ENCODE measurements around the gene WFDC5. TPM values are rescaled to one million over a fixed set of nuclear protein-coding genes. Genes with fewer than 3 reads are reported as not detected.

Gene WFDC5
- total and polyA plus RNA-seq, 2 donors: 0.52 to 6.1 TPM

DNA sequence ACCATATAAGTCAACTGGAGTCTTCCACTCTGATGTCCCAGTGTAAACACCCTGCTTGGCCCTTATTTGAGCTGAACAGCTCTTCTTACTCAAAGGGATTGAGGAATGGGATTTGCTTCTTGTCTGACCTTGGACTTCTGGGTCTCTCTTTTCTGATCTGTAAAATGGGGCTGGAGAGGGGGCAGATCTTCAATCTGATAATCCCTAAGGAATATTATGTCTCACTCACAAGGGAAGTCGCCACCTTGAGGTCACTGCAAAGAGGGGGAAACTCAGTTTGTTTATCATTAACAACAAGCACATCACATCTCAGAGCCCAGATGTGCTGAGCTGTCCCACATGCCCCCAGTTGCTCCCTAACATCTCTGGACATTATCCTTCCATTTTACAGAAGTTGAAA lies 29.1 kb downstream of the WFDC5 start:
- Histone ChIP-seq H3K27me3 (ENCODE audit: control insufficient read depth in 2 of 2, insufficient read depth in 1 of 2, low read length in 1 of 2) (no peaks in the 10 kb centered on the region), H3K36me3 (ENCODE audit: control insufficient read depth in 2 of 2, insufficient read depth in 2 of 2, low read length in 1 of 2) (peaks cover 9 to 17% of the 10 kb centered on the region in 2 donors), H3K4me1 (ENCODE audit: control insufficient read depth in 2 of 2, insufficient read depth in 2 of 2, low read length in 2 of 2) (no peaks in the 10 kb centered on the region), H3K27ac (ENCODE audit: low read depth in 1 of 2, low read length in 1 of 2) (no peak overlapping the region), H3K9me3 (ENCODE audit: control insufficient read depth in 2 of 2, insufficient read depth in 1 of 2, low read length in 1 of 2) (peaks cover 0 to 4% of the 10 kb centered on the region in 2 donors), H3K4me3 (ENCODE audit: low read length in 2 of 2) (no peak overlapping the region)
- DNase-seq (ENCODE audit: low read depth in 6 of 9, low spot score in 9 of 9): no peak
- WGBS: 93% methylated on average over 1 of the region's 1 CpG

DNA sequence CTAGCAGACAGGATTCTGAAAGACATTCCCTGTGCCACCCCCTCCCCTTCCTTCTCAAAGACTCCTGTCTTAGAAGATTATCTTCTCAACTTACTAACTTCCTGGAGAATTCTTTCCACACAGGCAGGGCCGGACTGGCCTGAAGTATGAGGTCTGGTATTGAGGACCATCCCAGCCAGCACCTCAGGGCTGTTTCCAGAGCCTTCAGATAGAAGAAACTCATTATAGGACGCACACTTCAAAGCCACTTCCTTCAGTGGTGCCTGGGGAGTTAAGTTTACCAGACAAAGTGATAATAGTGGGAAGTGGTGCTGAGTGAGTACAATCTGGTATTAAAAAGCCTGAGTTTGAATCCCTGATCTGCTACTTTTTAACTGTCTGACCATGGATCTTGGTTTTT lies 29.7 kb downstream of the WFDC5 start:
- no peaks in the 10 kb centered on the region for H3K27me3 ChIP-seq (ENCODE audit: control insufficient read depth in 2 of 2, insufficient read depth in 1 of 2, low read length in 1 of 2)
- no peak overlapping the region for H3K27ac ChIP-seq (ENCODE audit: low read depth in 1 of 2, low read length in 1 of 2)
- no peaks in the 10 kb centered on the region for H3K4me1 ChIP-seq (ENCODE audit: control insufficient read depth in 2 of 2, insufficient read depth in 2 of 2, low read length in 2 of 2)
- DNase-seq (ENCODE audit: low read depth in 6 of 9, low spot score in 9 of 9): no peak
- no peak overlapping the region for H3K4me3 ChIP-seq (ENCODE audit: low read length in 2 of 2)
- H3K36me3 ChIP-seq (ENCODE audit: control insufficient read depth in 2 of 2, insufficient read depth in 2 of 2, low read length in 1 of 2): peaks cover 14 to 22% of the 10 kb centered on the region in 2 donors
- peaks cover 0 to 4% of the 10 kb centered on the region in 2 donors for H3K9me3 ChIP-seq (ENCODE audit: control insufficient read depth in 2 of 2, insufficient read depth in 1 of 2, low read length in 1 of 2)
- 87% methylated on average over 2 of the region's 2 CpGs for WGBS

DNA sequence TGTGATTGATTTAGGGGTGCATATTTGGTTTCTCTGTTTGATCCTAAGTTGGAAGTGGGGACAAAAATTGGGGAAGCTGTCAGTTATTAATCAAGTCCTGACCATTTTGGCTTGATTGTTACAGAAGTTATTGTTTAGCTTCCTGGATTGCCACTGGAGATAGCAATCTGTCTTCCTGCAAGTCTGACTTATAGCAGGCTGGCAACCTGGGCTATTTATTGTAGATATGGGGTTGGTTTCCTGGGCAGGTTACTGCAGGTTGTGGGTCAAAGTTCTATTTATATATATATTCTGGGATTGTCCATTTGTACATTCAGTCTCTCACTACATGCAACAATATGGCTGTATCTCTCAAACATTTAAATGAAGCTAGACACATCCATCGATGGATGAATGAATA lies 31.8 kb downstream of the WFDC5 start:
- 97% methylated on average over 1 of the region's 1 CpG for WGBS
- Histone ChIP-seq H3K27ac (ENCODE audit: low read depth in 1 of 2, low read length in 1 of 2) (no peak overlapping the region), H3K4me1 (ENCODE audit: control insufficient read depth in 2 of 2, insufficient read depth in 2 of 2, low read length in 2 of 2) (no peaks in the 10 kb centered on the region), H3K27me3 (ENCODE audit: control insufficient read depth in 2 of 2, insufficient read depth in 1 of 2, low read length in 1 of 2) (no peaks in the 10 kb centered on the region), H3K36me3 (ENCODE audit: control insufficient read depth in 2 of 2, insufficient read depth in 2 of 2, low read length in 1 of 2) (peaks cover 17 to 35% of the 10 kb centered on the region in 2 donors), H3K9me3 (ENCODE audit: control insufficient read depth in 2 of 2, insufficient read depth in 1 of 2, low read length in 1 of 2) (peaks cover 0 to 4% of the 10 kb centered on the region in 2 donors), H3K4me3 (ENCODE audit: low read length in 2 of 2) (no peak overlapping the region)
- no peak for DNase-seq (ENCODE audit: low read depth in 6 of 9, low spot score in 9 of 9)

DNA sequence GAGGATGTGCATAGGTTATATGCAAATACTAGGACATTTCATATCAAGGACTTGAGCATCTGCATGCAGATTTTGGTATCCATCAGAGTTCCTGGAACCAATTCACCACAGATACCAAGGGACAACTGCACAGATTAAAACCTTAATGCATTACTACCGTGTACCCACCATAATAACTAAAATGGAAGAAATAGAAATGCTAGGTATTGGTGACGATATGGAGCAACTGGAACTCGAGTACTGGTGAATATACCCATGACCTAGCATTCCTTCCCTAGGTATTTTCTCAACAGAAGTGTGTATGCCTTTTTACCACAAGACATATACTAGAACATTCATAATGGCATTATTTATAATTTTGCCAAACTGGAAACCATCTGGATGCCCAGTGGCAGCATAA lies 32.5 kb downstream of the WFDC5 start:
- H3K36me3 ChIP-seq (ENCODE audit: control insufficient read depth in 2 of 2, insufficient read depth in 2 of 2, low read length in 1 of 2): peaks cover 20 to 39% of the 10 kb centered on the region in 2 donors
- H3K27ac ChIP-seq (ENCODE audit: low read depth in 1 of 2, low read length in 1 of 2): no peak overlapping the region
- 99% methylated on average over 3 of the region's 3 CpGs for WGBS

DNA sequence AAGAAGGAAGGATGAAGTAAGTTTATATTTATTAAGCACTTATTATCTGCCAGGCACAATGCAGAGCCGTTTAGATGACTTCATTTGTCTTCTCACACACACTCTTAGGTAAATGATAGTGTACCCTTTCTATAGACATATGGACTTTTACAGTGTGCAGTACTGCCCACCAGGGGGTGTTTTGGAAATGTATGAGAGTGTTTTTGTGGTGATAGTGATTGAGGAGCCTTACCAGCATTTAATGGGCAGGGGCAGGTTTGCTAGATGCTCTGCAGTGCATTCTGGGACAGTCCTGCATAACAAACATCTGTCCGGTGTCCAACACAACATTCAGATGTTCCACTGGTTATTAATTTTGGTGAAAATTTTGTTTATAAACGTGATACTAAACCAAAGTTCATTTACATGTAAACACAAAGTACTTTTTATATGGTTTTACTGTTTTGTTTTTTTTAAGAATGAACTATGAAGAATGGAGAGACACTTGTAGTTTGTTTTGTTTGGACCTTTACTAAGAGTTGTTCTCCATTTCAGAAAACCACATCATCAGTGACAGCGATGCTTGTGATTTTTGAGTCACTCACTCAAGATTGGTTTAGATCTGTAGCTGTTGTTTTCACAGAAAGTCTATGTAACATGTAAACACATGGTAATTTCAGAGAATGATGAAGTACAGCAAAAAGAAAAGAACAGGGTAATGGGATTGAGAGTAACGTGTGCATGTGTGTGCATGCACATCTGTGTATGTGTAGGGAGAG lies 33.9 kb downstream of the WFDC5 start:
- Histone ChIP-seq H3K36me3 (ENCODE audit: control insufficient read depth in 2 of 2, insufficient read depth in 2 of 2, low read length in 1 of 2) (peaks cover 27 to 53% of the 10 kb centered on the region in 2 donors), H3K4me3 (ENCODE audit: low read length in 2 of 2) (no peak overlapping the region), H3K27me3 (ENCODE audit: control insufficient read depth in 2 of 2, insufficient read depth in 1 of 2, low read length in 1 of 2) (no peaks in the 10 kb centered on the region), H3K9me3 (ENCODE audit: control insufficient read depth in 2 of 2, insufficient read depth in 1 of 2, low read length in 1 of 2) (peaks cover 0 to 4% of the 10 kb centered on the region in 2 donors), H3K4me1 (ENCODE audit: control insufficient read depth in 2 of 2, insufficient read depth in 2 of 2, low read length in 2 of 2) (no peaks in the 10 kb centered on the region), H3K27ac (ENCODE audit: low read depth in 1 of 2, low read length in 1 of 2) (no peak overlapping the region)
- 96% methylated on average over 5 of the region's 5 CpGs for WGBS
- no peak for DNase-seq (ENCODE audit: low read depth in 6 of 9, low spot score in 9 of 9)

More for the DNA sequence above, 32.5 kb downstream of the WFDC5 start:
- peaks cover 0 to 4% of the 10 kb centered on the region in 2 donors for H3K9me3 ChIP-seq (ENCODE audit: control insufficient read depth in 2 of 2, insufficient read depth in 1 of 2, low read length in 1 of 2)
- H3K27me3 ChIP-seq (ENCODE audit: control insufficient read depth in 2 of 2, insufficient read depth in 1 of 2, low read length in 1 of 2): no peaks in the 10 kb centered on the region
- no peaks in the 10 kb centered on the region for H3K4me1 ChIP-seq (ENCODE audit: control insufficient read depth in 2 of 2, insufficient read depth in 2 of 2, low read length in 2 of 2)
- no peak overlapping the region for H3K4me3 ChIP-seq (ENCODE audit: low read length in 2 of 2)
- DNase-seq (ENCODE audit: low read depth in 6 of 9, low spot score in 9 of 9): no peak

DNA sequence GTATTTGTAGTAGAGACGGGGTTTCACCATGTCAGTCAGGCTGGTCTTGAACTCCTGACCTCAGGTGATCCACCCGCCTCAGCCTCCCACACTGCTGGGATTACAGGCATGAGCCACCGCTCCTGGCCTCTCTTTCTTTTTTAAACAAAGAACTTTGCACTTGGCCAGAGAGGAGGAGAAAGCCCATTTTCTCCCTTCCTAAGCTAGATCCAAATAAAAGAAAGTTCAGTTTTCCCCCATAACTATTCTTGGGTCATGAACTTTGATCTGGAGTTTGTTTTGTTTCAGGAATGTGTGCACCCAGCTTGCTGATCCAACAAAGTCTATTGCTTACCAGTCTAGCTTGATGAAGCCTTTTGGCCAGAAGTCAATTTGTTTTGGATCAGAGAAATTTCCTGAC lies 37.4 kb downstream of the WFDC5 start:
- Histone ChIP-seq H3K4me1 (ENCODE audit: control insufficient read depth in 2 of 2, insufficient read depth in 2 of 2, low read length in 2 of 2) (no peaks in the 10 kb centered on the region), H3K36me3 (ENCODE audit: control insufficient read depth in 2 of 2, insufficient read depth in 2 of 2, low read length in 1 of 2) (peaks cover 57 to 66% of the 10 kb centered on the region in 2 donors), H3K4me3 (ENCODE audit: low read length in 2 of 2) (no peak overlapping the region), H3K27ac (ENCODE audit: low read depth in 1 of 2, low read length in 1 of 2) (no peak overlapping the region), H3K27me3 (ENCODE audit: control insufficient read depth in 2 of 2, insufficient read depth in 1 of 2, low read length in 1 of 2) (no peaks in the 10 kb centered on the region), H3K9me3 (ENCODE audit: control insufficient read depth in 2 of 2, insufficient read depth in 1 of 2, low read length in 1 of 2) (peaks cover 0 to 4% of the 10 kb centered on the region in 2 donors)
- no peak for DNase-seq (ENCODE audit: low read depth in 6 of 9, low spot score in 9 of 9)
- 97% methylated on average over 3 of the region's 3 CpGs for WGBS

DNA sequence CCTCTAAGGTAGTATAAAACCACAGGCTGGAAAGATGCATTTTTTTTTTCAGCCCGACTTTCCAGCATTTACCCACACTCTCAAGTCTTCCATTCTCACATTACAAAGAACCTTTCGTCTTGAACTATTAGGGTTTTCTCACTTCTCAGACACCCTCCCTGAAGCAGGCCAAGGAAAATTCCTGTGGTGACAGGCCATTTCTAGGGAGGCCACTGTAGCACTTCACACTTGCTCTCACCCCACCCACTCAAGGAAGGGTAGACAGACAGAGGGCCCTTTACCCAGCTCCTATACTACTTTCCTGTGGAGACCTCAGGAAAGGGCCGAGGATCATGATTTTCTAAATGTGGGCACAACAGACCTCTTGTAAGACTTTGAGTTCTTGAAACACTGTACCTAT lies 41.8 kb downstream of the WFDC5 start:
- Histone ChIP-seq H3K4me1 (ENCODE audit: control insufficient read depth in 2 of 2, insufficient read depth in 2 of 2, low read length in 2 of 2) (no peaks in the 10 kb centered on the region), H3K4me3 (ENCODE audit: low read length in 2 of 2) (no peak overlapping the region), H3K9me3 (ENCODE audit: control insufficient read depth in 2 of 2, insufficient read depth in 1 of 2, low read length in 1 of 2) (no peaks in the 10 kb centered on the region), H3K27me3 (ENCODE audit: control insufficient read depth in 2 of 2, insufficient read depth in 1 of 2, low read length in 1 of 2) (no peaks in the 10 kb centered on the region), H3K36me3 (ENCODE audit: control insufficient read depth in 2 of 2, insufficient read depth in 2 of 2, low read length in 1 of 2) (peaks cover 44 to 53% of the 10 kb centered on the region in 2 donors), H3K27ac (ENCODE audit: low read depth in 1 of 2, low read length in 1 of 2) (no peak overlapping the region)
- no peak for DNase-seq (ENCODE audit: low read depth in 6 of 9, low spot score in 9 of 9)
- 97% methylated on average over 3 of the region's 3 CpGs for WGBS

DNA sequence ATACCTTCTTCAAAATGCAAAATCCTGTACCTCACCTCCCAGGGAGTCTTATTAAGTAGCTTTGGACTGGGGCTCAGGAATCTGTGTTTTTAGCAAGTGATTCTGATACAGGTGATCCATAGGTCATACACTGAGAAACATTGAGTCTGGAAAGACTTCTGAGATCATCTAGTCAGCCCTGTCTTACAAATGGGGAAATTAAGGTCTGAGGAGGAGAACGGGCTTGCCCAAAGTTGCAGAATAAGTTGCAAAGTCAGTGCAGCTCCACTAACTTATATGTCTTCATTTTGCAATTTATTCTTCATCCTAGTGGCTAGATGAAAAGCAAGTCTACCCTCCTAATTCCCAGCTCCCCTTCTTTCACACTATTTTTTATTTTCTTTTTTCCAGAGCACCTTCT lies 42.9 kb downstream of the WFDC5 start:
- Histone ChIP-seq H3K27me3 (ENCODE audit: control insufficient read depth in 2 of 2, insufficient read depth in 1 of 2, low read length in 1 of 2) (no peaks in the 10 kb centered on the region), H3K4me3 (ENCODE audit: low read length in 2 of 2) (no peak overlapping the region), H3K4me1 (ENCODE audit: control insufficient read depth in 2 of 2, insufficient read depth in 2 of 2, low read length in 2 of 2) (no peaks in the 10 kb centered on the region), H3K9me3 (ENCODE audit: control insufficient read depth in 2 of 2, insufficient read depth in 1 of 2, low read length in 1 of 2) (no peaks in the 10 kb centered on the region), H3K27ac (ENCODE audit: low read depth in 1 of 2, low read length in 1 of 2) (no peak overlapping the region), H3K36me3 (ENCODE audit: control insufficient read depth in 2 of 2, insufficient read depth in 2 of 2, low read length in 1 of 2) (peaks cover 41 to 55% of the 10 kb centered on the region in 2 donors)
- 98% methylated on average over 1 of the region's 1 CpG for WGBS
- DNase-seq (ENCODE audit: low read depth in 6 of 9, low spot score in 9 of 9): no peak

DNA sequence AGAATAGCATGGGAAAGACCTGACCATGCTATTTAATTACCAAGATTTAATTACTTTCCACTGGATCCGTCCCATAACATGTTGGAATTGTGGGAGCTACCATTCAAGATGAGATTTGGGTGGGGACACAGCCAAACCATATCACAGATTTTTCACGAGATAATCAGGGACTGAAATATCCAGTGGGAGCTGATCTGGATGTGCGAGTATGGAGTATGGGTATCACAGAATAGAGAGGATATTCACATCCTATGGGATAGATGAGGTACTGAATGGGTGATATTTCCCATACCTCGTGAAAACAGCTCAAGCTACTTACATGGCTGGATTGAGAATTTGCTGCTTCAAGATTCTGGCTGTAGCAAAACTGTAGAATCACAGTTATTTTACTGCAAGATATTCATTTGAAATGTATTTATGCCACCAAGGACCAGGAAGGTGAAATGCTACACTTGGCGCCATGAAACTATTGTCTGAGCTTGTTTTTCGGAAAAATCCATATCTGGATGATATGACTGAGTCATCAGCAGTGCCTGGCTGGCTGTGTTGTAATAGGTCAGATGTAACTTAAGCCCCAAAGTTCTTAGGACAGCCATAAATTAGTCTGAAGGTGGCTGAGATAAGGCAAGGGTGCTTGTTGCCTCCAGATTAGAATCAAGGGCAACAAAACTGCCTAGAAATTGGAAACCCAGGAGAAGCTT lies 43.9 kb downstream of the WFDC5 start:
- H3K4me3 ChIP-seq (ENCODE audit: low read length in 2 of 2): no peak overlapping the region
- WGBS: 99% methylated on average over 6 of the region's 6 CpGs
- H3K36me3 ChIP-seq (ENCODE audit: control insufficient read depth in 2 of 2, insufficient read depth in 2 of 2, low read length in 1 of 2): peaks cover 37 to 52% of the 10 kb centered on the region in 2 donors
- no peak overlapping the region for H3K27ac ChIP-seq (ENCODE audit: low read depth in 1 of 2, low read length in 1 of 2)
- no peak for DNase-seq (ENCODE audit: low read depth in 6 of 9, low spot score in 9 of 9)
- no peaks in the 10 kb centered on the region for H3K9me3 ChIP-seq (ENCODE audit: control insufficient read depth in 2 of 2, insufficient read depth in 1 of 2, low read length in 1 of 2)
- no peaks in the 10 kb centered on the region for H3K4me1 ChIP-seq (ENCODE audit: control insufficient read depth in 2 of 2, insufficient read depth in 2 of 2, low read length in 2 of 2)
- no peaks in the 10 kb centered on the region for H3K27me3 ChIP-seq (ENCODE audit: control insufficient read depth in 2 of 2, insufficient read depth in 1 of 2, low read length in 1 of 2)

All from thymus (tissue), 11 donors.